HG03045 (cell line): ENCODE results near the gene GRK1.
"Not testable (repeated sequence)": the region's sequence is repeated elsewhere in the genome, so short reads cannot be mapped to it uniquely, and the experiment has no call there.

Experiments used
- ATAC-seq: cut with Tn5 transposase; IDR thresholded peaks from one replicate; pipeline ENCODE4 v1.9.1; 2021; ENCODE audit warnings: mild to moderate bottlenecking, moderate library complexity; ENCODE audit not compliant: unreplicated experiment

The GRK1 gene

DNA sequence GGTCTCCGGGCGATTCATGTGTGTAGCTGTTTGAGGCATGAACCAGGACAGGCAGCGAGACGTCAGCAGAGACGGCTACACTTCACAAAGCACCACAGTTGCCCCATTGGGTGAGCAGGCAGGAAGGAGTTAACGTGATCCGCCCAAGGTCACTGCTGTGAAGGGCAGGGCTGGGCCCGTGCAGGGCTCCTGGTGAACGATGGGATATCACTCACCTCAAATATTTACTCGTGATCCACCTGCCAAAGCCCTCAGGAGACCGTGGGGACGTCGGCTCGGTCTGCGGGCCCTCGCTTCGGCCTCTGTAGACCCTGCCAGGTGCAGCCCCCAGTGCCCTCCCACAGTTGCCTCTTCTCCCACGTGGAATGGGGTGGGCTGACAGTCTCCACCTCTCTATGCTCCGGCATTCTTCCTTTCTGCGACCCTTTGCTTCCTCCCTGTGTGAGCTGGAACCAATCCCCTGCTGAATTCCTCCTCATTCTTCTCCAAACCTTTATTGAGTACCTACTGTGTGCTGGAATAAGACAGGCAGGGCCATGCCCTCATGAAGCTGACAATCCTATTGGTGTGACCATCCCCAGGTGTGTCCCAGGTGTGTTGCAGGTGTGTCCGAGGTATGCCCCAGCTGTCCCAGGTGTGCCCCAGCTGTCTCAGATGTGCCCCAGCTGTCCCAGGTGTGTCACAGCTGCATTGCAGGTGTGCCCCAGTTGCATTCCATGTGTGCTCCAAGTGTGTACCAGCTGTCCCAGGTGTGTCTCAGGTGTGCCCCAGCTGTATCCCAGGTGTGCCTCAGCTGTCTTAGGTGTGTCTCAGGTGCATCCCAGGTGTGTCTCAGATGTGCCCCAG is 2.0 kb upstream of the GRK1 start:
- no peak for ATAC-seq

- ATAC-seq: no peak
These were observed 1.3 kb upstream of the GRK1 start for GRCh38 chr13:113665597-113666328.

DNA sequence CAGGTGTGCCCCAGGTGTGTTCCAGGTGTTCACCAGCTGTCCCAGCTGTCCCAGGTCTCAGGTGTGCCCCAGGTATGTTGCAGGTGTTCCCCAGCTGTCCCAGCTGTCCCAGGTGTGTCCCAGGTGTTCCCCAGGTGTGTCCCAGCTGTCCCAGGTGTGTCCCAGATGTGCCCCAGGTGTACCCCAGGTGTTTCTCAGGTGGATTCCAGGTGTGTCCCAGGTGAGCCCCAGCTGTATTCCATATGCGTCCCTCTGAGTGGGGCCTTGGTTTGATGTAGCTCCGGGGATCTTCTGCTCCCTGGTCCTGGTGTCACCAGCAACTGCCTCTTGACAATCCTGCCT is 719 bp upstream of the GRK1 start:
- no peak for ATAC-seq

DNA sequence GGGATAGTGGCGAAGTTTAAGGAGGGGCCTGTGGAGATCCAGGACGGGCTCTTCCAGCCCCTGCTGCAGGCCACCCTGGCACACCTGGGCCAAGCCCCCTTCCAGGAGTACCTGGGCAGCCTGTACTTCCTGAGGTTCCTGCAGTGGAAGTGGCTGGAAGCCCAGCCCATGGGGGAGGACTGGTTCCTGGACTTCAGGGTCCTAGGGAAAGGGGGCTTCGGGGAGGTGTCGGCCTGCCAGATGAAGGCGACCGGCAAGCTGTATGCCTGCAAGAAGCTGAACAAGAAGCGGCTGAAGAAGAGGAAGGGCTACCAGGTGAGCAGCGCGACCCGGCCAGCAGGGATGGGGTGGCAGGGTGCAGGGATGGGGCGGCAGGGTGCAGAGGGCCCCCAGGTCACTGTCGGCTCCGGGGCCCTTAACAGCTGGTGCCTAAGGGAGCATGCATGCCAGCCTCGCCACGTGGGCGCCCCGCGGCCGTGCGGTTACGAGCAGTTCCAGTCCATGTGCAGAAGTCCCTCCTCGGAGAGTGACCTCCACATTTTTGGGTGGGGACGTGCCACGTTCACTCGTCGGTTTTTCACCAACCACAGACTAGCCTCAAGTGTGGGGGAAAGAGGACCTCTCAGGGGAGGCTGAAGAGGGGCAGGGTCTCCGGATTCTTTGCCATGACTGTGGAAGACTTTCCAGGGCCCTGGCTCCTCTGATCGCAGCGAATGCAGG is 912 bp downstream of the GRK1 start:
- ATAC-seq: no peak

DNA sequence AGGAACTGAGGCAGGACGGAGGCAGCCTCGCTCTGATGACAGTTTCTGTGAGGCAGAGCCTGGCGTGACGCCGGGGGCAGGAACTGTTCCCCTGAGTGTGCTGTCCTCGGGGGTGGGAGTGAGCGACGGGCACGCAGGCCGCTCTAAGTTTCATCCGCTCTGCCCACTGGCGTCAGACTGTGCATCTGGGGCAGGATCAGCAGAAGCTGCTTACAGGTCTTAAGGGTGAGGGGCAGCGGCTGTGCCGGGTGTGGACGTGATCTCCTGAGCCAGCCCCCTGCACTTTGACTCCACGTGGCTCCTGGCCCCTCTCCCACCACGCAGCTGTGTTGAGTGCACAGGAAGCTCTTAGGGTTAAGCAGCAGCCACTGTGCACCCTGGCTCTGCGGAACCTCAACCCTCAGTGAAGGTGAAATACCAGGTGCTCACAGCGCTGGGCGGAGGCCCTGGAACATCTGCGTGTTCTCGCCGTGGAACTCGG is 1.5 kb downstream of the GRK1 start:
- no peak for ATAC-seq

DNA sequence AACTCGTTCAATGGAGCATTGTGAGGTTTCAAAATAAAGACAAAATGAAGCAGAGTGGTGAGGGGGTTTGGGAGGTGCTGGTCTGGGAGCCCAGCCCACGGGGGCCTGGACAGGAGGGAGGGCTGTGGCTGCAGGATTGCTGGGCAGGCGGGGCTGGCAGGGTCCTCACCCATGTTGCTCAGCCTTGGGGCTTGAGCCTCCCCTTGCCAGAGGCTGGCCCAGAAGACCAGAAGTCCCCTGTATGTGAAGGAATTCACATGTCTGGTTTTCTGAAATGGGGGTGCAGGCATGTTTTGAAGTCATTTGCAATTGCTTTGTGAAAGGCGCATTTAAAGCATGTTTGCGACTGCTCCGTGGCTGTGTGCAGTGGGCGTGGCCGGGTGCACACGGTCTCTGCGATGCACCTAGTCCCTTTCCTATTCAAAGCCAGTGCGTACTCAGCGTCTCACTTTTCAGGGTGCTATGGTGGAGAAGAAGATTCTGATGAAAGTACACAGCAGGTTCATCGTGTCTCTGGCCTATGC is 2.3 kb downstream of the GRK1 start:
- ATAC-seq: no peak

GRCh38 chr13:113669755-113670341 is 2.8 kb downstream of the GRK1 start:
- ATAC-seq: no peak

DNA sequence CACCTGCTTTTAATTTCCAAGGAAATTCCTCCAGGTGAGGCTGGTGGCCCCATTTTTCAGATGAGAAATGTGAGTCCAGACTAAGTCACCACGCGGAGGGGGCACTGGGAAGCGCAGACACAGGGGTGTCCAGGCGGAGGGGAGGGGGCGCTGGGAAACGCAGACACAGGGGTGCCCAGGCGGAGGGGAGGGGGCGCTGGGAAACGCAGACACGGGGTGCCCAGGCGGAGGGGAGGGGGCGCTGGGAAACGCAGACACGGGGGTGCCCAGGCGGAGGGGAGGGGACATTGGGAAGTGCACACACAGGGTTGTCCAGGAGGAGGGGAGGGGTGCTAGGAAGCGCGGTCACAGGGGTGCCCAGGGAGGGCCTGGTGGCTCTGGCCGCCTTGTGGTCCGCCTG is 3.5 kb downstream of the GRK1 start:
- no peak for ATAC-seq

- no peak for ATAC-seq
These were observed 4.3 kb downstream of the GRK1 start for GRCh38 chr13:113671066-113672001.

DNA sequence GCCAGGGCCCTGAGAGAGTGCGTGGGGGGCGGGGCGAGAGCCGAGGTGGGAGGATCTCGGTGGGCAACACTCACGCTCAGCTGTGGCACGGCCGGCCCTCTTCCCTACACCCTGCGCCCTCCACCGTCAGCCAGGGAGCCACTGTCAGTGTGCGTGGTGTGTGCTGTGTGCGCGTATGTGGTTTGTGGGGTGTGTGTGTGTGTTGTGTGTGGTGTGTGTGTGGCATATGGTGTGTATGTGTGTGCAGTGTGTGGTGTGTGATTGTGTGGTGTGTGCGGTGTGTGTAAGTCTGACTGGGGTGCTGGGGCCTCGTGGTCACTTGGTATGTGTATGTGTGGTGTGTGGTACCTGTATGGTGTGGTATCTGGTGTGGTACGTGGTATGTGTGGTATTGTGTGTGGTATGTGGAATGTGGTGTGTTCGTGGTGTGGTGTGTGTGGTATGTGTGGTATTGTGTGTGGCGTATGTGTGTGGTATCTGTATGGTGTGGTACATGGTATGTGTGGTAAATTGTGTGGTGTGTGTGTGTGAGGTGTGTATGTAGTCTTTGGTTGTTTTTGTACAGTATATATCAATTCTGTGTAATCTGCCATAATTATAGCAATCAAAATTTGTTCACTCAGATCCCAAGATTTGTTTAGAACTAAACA is 5.1 kb downstream of the GRK1 start:
- ATAC-seq: no peak

GRCh38 chr13:113722921-113723320 is 55.9 kb downstream of the GRK1 start:
- no peak for ATAC-seq

GRCh38 chr13:113723410-113724015 is 56.5 kb downstream of the GRK1 start:
- no peak for ATAC-seq

DNA sequence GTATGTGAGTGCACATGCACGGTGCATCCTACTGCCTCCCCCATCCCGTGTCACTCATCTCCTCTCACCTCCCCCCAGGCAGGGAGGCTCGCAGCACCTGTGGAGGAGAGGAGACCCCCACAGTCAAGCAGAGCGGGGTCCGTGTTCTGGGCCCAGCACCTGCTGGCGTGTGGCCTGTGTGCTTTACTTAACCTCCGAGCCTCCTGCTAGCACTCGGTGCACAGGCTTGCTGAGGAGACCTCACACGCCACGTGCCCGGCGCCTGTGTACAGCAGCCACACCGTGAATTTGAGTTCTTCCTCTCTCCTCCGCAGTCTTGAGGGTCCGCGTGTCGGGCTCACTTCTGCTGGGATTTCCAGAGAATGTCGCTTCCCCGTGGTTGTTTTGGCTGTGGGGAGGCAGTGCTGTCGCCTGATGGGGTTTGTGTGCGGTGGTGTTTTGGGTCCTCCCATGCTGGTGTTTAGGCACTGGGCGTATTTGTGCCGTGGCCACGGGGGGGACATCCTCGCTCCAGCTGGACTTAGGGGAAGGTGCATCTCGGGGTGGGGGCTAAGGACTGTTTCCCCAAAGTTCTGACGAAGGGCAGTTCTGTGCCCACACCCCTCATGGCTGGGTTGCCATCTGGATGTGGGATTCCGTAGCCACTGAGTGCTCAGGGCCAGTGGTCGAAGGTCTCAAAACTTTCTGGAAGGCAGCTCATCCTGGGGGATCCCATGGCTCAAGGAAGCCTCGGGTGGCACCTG is 57.2 kb downstream of the GRK1 start:
- ATAC-seq: no peak

GRCh38 chr13:113724780-113725315 is 57.8 kb downstream of the GRK1 start:
- no peak for ATAC-seq

GRCh38 chr13:113725329-113726105 is 58.5 kb downstream of the GRK1 start:
- not testable (repeated sequence) for ATAC-seq

- not testable (repeated sequence) for ATAC-seq
These were observed 59.2 kb downstream of the GRK1 start for GRCh38 chr13:113726106-113726821.
